OCI-LY7 (cell line): Measurements from ENCODE around the gene KCNQ1. TPM values are rescaled to one million over a fixed set of nuclear protein-coding genes. Genes with fewer than 3 reads are reported as not detected.

Experiments used
- BruUV-seq: library from RNA; stranded (reverse); fragments of 400-500 nt; replicated peaks from 2 replicates; lab custom pipeline; 2021; lab: Mats Ljungman, UMichigan
- CTCF ChIA-PET: fragments of 300-600 bp; sonication (Branson Sonifier 250); formaldehyde crosslinking; loops from one replicate; lab custom pipeline; 2022; ENCODE audit warnings: antibody characterized with exemption; ENCODE audit not compliant: unreplicated experiment; lab: Charles Lee
- POLR2A ChIA-PET: fragments of 300-600 bp; sonication (Branson Sonifier 250); formaldehyde crosslinking; loops from one replicate; lab custom pipeline; 2022; ENCODE audit warnings: antibody characterized with exemption; lab: Charles Lee
- DNase-seq: peaks from one replicate; pipeline ENCODE4 v3.0.0-alpha.2; 2015; ENCODE audit warnings: low spot score
- H2AFZ ChIP-seq: fragments of 200-600 bp; sonication (generic), shearing (Covaris generic); 2 replicates; pipeline ENCODE4 v1.6.1; 2014; ENCODE audit warnings: mild to moderate bottlenecking, antibody characterized with exemption, low read length, moderate library complexity
- H3K27ac ChIP-seq: fragments of 200-600 bp; sonication (generic); 2 replicates; pipeline ENCODE4 v1.5.1; 2014; ENCODE audit warnings: mixed run types, low read depth, mild to moderate bottlenecking, moderate library complexity, low read length, inconsistent platforms; ENCODE audit not compliant: poor library complexity, severe bottlenecking
- H3K36me3 ChIP-seq: fragments of 200-600 bp; sonication (generic); 2 replicates; pipeline ENCODE4 v1.6.1; 2014; ENCODE audit warnings: mild to moderate bottlenecking, antibody characterized with exemption, low read length, moderate library complexity, mixed read lengths; ENCODE audit not compliant: insufficient read depth
- H3K4me1 ChIP-seq: fragments of 200-600 bp; sonication (generic); 2 replicates; pipeline ENCODE4 v1.5.1; 2014; ENCODE audit warnings: mild to moderate bottlenecking, low read length; ENCODE audit not compliant: insufficient read depth, poor library complexity, severe bottlenecking
- H3K4me2 ChIP-seq: fragments of 200-600 bp; sonication (generic); 2 replicates; pipeline ENCODE4 v1.6.1; 2014; ENCODE audit warnings: mild to moderate bottlenecking, low read length
- H3K4me3 ChIP-seq: fragments of 200-600 bp; sonication (generic); 2 replicates; pipeline ENCODE4 v1.5.1; 2014; ENCODE audit warnings: mild to moderate bottlenecking, low read depth, low read length; ENCODE audit not compliant: poor library complexity, severe bottlenecking
- H3K79me2 ChIP-seq: fragments of 200-600 bp; sonication (generic); 2 replicates; pipeline ENCODE4 v1.6.1; 2016; ENCODE audit warnings: low read depth, mild to moderate bottlenecking, low read length, moderate library complexity, mixed read lengths; ENCODE audit not compliant: insufficient read depth
- H3K9me2 ChIP-seq: fragments of 200-600 bp; sonication (generic); 2 replicates; pipeline ENCODE4 v1.6.1; 2016; ENCODE audit warnings: mild to moderate bottlenecking, low read length, mixed read lengths; ENCODE audit not compliant: insufficient read depth
- H3K9me3 ChIP-seq: fragments of 200-600 bp; sonication (generic); 2 replicates; pipeline ENCODE4 v1.6.1; 2014; ENCODE audit warnings: mild to moderate bottlenecking, mixed run types, low read length, mixed read lengths
- H4K20me1 ChIP-seq: fragments of 200-600 bp; sonication (generic); 2 replicates; pipeline ENCODE4 v1.6.1; 2014; ENCODE audit warnings: mild to moderate bottlenecking, antibody characterized with exemption, low read length, moderate library complexity, mixed read lengths; ENCODE audit not compliant: insufficient read depth
- CTCF ChIP-seq: fragments of 200-600 bp; sonication (generic); conservative IDR thresholded peaks from 2 replicates; pipeline ENCODE4 v1.5.1; 2014; ENCODE audit warnings: mild to moderate bottlenecking, antibody characterized with exemption, low read length, moderate library complexity, mixed read lengths
- EZH2phosphoT487 ChIP-seq: fragments of 200-600 bp; sonication (generic); IDR thresholded peaks from 2 replicates; pipeline ENCODE4 v1.6.1; 2018; ENCODE audit warnings: low read depth, borderline replicate concordance, mild to moderate bottlenecking, mixed run types, antibody characterized with exemption, low read length, moderate library complexity, mixed read lengths
- intact Hi-C: fragments of 100-400 bp; cut with micrococcal nuclease; formaldehyde crosslinking; loops from one replicate; pipeline ENCODE4 v1.10.0; 2022; ENCODE audit not compliant: unreplicated experiment
- total RNA-seq, 2 experiments: library from RNA; depleted of rRNA in 1 of 2; stranded (reverse); fragments of >200 nt in 1 of 2; shearing (Covaris generic) in 1 of 2; gene quantifications; 2 replicates each; pipeline ENCODE4 v1.2.3, GENCODE V29; 2014 to 2022

Gene KCNQ1
- total RNA-seq, 2 experiments from 2014 or later, result 0.22 to 1.3 TPM

DNA sequence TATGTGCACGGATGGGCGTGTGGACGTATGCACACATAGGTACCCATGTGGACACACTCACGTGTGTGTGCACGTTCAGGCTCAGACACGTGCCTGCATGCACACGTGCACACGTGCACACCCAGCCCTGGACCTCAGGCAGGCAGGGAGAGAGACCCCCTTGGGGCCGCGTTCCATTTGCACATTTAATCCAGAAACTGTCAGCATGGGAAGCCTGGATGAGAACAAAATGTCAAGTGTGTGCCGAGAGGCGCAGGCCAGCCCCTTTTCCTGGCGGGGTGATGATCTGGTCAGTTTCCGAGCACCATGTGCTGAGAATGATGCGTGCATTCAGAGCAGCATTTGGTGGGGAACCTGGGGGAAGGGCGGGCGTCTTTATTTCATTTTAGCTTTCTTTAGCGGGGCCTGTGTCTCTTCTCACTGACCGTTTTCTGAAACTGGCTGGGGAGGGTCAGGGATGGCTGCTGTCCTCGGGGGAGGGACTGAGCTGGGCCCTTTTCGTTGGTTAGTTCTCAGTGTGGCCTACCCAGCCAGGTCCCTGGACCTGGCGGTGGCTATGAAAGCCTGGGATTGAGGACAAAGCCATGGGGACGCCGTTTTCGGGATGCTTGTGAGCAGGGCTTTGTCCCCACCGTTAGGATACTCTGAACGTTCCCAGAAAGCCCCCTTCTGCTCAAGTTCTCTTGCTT is 96.3 kb downstream of the KCNQ1 start:
- POLR2A ChIA-PET, result interaction anchor here (0.6 kb wide), 1 partner anchor 146 kb away, joined by 4 read pairs; no protein-coding TSS in a partner anchor
- Histone ChIP-seq H4K20me1 (no peaks in the 10 kb centered on the region), H3K36me3 (no peaks in the 10 kb centered on the region), H3K9me2 (no peaks in the 10 kb centered on the region), H3K27ac (no peak overlapping the region), H3K4me1 (no peaks in the 10 kb centered on the region), H3K79me2 (no peaks in the 10 kb centered on the region), H3K4me3 (no peak overlapping the region), H2AFZ (no peak overlapping the region), H3K4me2 (no peak overlapping the region), H3K9me3 (no peaks in the 10 kb centered on the region)
- TF ChIP-seq CTCF (no peak), EZH2phosphoT487 (no peak)
- BruUV-seq, result no TSS peak
- intact Hi-C loops, result no loop called here
- CTCF ChIA-PET, result interaction anchor here (0.5 kb wide), 1 partner anchor 1031 kb away, joined by 3 read pairs; no protein-coding TSS in a partner anchor
- no peak for DNase-seq

- Histone ChIP-seq H3K4me3 (no peak overlapping the region), H3K27ac (no peak overlapping the region), H3K4me1 (no peaks in the 10 kb centered on the region), H4K20me1 (no peaks in the 10 kb centered on the region), H2AFZ (no peak overlapping the region), H3K79me2 (no peaks in the 10 kb centered on the region), H3K9me3 (no peaks in the 10 kb centered on the region), H3K36me3 (no peaks in the 10 kb centered on the region), H3K4me2 (no peak overlapping the region), H3K9me2 (no peaks in the 10 kb centered on the region)
- ChIA-PET POLR2A (interaction anchor here (0.6 kb wide), 1 partner anchor 147 kb away, joined by 4 read pairs; no protein-coding TSS in a partner anchor), CTCF (no interaction called here)
- intact Hi-C loops, result no loop called here
- DNase-seq, result no peak
- no peak for TF ChIP-seq CTCF
- TF ChIP-seq EZH2phosphoT487, result no peak
- no TSS peak for BruUV-seq
These were observed 97.1 kb downstream of the KCNQ1 start for GRCh38 chr11:2541881-2542361.

DNA sequence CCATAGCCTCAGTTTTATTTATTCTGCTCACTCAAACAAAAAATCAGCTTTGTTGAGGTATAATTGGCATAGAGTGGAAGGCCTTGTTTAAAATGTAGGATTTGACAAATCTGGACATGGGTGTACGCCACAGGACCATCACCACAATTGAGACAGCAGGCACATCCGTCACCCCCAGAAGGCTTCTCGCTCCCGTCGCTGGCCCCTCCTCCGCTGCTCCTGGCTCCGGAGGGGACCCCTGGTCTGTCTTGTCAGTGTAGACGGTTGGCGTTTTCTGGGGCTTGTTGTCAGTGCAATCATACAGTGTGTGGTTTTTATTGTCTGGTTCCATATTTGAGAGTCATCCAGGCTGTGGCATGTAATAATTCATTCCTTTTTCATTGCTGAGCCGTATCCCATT is 97.6 kb downstream of the KCNQ1 start:
- intact Hi-C loops, result no loop called here
- Histone ChIP-seq H3K9me3 (no peaks in the 10 kb centered on the region), H3K79me2 (no peaks in the 10 kb centered on the region), H3K4me2 (no peak overlapping the region), H3K4me1 (no peaks in the 10 kb centered on the region), H3K36me3 (no peaks in the 10 kb centered on the region), H4K20me1 (no peaks in the 10 kb centered on the region), H2AFZ (no peak overlapping the region), H3K4me3 (no peak overlapping the region), H3K27ac (no peak overlapping the region), H3K9me2 (no peaks in the 10 kb centered on the region)
- no peak for DNase-seq
- ChIA-PET CTCF (no interaction called here), POLR2A (no interaction called here)
- no TSS peak for BruUV-seq
- TF ChIP-seq EZH2phosphoT487, result no peak
- no peak for TF ChIP-seq CTCF
